ENCODE results near the gene WNT9A. TPM values are rescaled to one million over a fixed set of nuclear protein-coding genes. Genes with fewer than 3 reads are reported as not detected.

The WNT9A gene
- total RNA-seq, 4 donors from 2014 or later: 0.72 to 2.5 (median 1.2) TPM

DNA sequence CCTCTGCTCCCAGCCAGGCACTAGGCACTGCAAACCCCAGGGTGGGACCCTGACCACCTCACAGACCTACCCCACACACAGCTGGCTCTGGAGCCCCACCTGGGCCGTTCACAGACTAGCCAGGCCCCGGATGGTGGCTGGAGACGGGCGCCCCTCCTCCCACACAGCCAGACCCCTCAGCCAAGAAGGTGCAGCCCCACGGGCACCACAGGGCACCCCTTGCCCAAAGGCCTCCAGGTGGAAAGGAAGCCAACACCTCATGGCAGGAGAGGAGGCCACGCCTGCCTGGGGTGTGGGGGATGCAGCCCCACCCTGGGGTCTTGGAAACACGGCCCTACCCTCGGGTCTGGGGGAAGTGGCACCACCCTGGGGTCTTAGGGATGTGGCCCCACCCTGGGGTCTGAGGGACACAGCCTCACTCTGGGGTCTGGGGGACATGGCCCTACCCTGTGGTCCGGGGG is 44.6 kb downstream of the WNT9A start:
- intact Hi-C loops (cut with DNase I; ENCODE audit: low total_unique reads): no loop called here
- no peak for DNase-seq (ENCODE audit: low spot score in 2 of 2)
- WGBS, 2 donors: 73 to 87% methylated on average over 2 to 8 of the region's 9 CpGs
- no peak overlapping the region for H3K4me3 ChIP-seq (ENCODE audit: low read depth, poor library complexity, severe bottlenecking)
- TF ChIP-seq POLR2A (IDR thresholded peaks at IDR 0.05) (no peak), CTCF (IDR thresholded peaks at IDR 0.05) (no peak)

- DNase-seq (ENCODE audit: low spot score in 2 of 2): no peak
- 86 to 90% methylated on average over 4 to 6 of the region's 9 CpGs for WGBS, 2 donors
- no peak for TF ChIP-seq POLR2A (IDR thresholded peaks at IDR 0.05)
- no peak for TF ChIP-seq CTCF (IDR thresholded peaks at IDR 0.05)
- intact Hi-C loops (cut with DNase I; ENCODE audit: low total_unique reads): no loop called here
- no peak overlapping the region for H3K4me3 ChIP-seq (ENCODE audit: low read depth, poor library complexity, severe bottlenecking)
Measured at GRCh38 chr1:227902641-227902990, 45.1 kb downstream of the WNT9A start.

DNA sequence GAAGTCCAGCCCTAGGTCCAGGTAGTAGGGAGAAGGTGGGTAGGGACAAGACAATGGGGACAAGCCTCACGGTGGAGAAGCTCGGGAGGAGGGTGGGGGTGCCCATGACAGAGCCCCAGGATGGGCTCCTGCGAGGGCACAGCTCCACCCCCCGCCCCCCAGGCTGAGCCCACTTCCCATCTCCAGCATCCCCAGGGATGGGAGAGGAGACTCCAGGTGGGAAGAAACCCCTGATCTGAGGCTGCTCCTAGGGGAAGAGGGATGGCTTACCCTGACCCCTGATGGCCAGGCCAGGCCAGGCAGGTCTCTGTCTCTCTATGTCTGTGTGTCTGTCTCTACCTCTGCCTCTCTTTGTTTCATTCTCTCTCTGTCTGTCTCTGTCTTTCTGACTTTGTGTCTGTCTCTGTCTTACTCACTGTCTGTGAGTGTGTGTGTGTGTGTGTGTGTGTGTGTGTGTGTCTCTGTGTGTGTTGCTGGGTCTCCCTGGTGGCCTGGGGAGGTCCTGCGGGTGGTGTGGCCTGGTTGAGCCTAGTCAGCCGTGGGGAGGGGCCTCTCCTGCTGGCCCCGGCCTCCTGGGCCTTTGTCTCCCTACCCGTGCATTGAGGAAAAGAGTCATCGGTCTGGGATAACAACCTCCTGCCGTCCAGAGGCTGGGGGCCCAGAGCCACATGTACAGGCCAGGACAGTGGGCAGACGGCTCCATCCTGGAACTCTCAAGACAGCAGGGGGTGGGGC is 45.7 kb downstream of the WNT9A start:
- H3K4me3 ChIP-seq (ENCODE audit: low read depth, poor library complexity, severe bottlenecking): no peak overlapping the region
- intact Hi-C loops (cut with DNase I; ENCODE audit: low total_unique reads): no loop called here
- no peak for DNase-seq (ENCODE audit: low spot score in 2 of 2)
- TF ChIP-seq CTCF (IDR thresholded peaks at IDR 0.05): no peak
- 79 to 83% methylated on average over 9 to 10 of the region's 11 CpGs for WGBS, 2 donors

DNA sequence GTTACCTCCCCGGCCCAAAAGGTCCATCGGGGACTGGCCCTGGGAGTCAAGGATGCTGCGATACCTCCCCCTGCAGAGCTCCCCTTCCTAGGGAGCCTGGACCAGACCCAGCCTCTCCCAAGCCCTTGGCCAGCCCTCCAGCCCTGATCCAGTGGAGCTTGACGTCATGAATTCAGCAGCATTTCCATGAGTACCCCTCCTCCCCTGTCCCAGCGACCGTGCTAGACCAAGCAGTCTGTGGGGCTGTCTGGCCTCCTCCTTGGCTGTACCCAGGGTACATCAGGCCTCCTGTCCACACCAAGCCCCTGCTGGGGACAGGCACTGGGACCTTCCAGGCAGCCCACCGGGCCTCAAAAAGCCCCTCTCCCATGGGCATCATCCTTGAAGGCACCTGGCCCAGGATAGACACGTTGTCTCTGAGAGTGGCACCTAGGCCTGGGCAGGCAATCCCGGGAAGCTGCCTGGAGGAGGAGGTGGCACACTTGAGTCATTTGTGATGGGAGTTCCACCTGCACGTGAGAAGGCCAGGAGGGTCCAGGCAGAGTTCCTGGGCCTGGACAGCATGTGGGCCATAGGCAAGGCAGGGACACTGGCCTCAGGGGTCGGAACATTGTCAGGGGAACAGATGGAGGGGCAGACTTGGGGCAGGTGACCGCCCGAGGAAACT is 46.4 kb downstream of the WNT9A start:
- intact Hi-C loops (cut with DNase I; ENCODE audit: low total_unique reads): no loop called here
- no peak overlapping the region for H3K4me3 ChIP-seq (ENCODE audit: low read depth, poor library complexity, severe bottlenecking)
- DNase-seq (ENCODE audit: low spot score in 2 of 2): no peak
- no peak for TF ChIP-seq CTCF (IDR thresholded peaks at IDR 0.05)
- no peak for TF ChIP-seq POLR2A (IDR thresholded peaks at IDR 0.05)
- 89 to 94% methylated on average over 11 to 13 of the region's 13 CpGs for WGBS, 2 donors

DNA sequence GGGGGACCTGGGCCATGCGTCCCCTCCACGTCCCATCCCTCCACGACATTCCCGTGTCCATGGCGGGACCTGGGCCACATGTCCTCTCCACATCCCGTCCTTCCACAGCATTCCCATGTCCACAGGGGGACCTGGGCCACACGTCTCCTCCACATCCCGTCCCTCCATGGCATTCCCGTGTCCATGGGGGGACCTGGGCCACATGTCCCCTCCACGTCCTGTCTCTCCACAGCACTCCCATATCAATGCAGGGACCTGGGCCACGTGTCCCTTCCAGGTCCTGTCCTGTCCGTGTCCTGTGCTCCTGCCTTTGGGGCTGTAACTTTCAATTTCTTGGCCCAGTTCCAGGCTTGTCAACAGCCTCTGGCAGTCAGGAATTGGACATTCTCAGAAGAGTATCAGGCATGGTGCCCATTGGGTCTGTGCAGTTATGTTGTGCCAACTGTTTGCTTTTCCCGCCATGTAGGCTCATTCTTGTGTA is 47.1 kb downstream of the WNT9A start:
- no peak overlapping the region for H3K4me3 ChIP-seq (ENCODE audit: low read depth, poor library complexity, severe bottlenecking)
- no peak for DNase-seq (ENCODE audit: low spot score in 2 of 2)
- intact Hi-C loops (cut with DNase I; ENCODE audit: low total_unique reads): no loop called here
- WGBS, 2 donors: 87 to 91% methylated on average over 13 of the region's 13 CpGs
- TF ChIP-seq CTCF (IDR thresholded peaks at IDR 0.05) (no peak), POLR2A (IDR thresholded peaks at IDR 0.05) (no peak)

All from lower leg skin (tissue), 4 donors.